ENCODE data around the gene NOTCH4. TPM values are rescaled to one million over a fixed set of nuclear protein-coding genes. Genes with fewer than 3 reads are reported as not detected.

Gene NOTCH4
- total RNA-seq, 5 donors from 2014 or later (not counting 1 experiment from before 2014, with no cell fraction given): 0.70 to 1.7 (median 1.1) TPM

DNA sequence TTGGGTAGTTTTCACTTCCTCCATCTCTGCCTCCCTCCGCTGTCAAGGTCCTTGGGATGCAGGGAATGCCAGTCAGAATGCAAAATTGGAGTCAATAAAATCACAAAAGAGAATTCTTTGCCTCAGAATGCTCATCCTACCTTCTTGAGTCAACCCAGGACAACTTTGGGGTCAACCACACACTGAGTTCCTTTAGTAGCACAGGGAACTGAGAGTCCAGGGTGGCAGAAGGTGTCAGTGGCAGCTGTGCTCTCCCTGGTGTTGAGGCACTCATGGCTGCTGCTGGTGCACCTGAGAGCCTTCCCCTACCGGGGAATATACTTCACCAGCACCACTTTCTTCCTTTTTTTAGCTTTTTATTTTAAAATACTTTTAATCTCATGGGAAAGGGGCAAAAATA, 829 bp upstream of the NOTCH4 start:
- no peaks in the 10 kb centered on the region for H3K36me3 Mint-ChIP-seq
- no peaks in the 10 kb centered on the region for H3K36me3 ChIP-seq (ENCODE audit: control insufficient read depth in 2 of 2, extremely low read depth in 1 of 2, insufficient read depth in 1 of 2, low read length in 1 of 2)
- H3K9me3 ChIP-seq: no peaks in the 10 kb centered on the region
- POLR2A ChIA-PET: no interaction called here
- ATAC-seq (replicated peaks in 1 of 4): no peak
- H3K27me3 ChIP-seq (replicated peaks in 1 of 2; ENCODE audit: control insufficient read depth in 2 of 2, extremely low read depth in 1 of 2, insufficient read depth in 2 of 2, low read length in 1 of 2): peaks cover 0 to 21% of the 10 kb centered on the region in 2 experiments
- DNase-seq: no peak
- 100% methylated on average over 1 of the region's 2 CpGs for WGBS (ENCODE audit: insufficient coverage)
- H3K27ac Mint-ChIP-seq: peak overlapping the region in 1 of 2 donors; percentile 48
- no peaks in the 10 kb centered on the region for H3K27me3 Mint-ChIP-seq
- no peak overlapping the region for H3K27ac ChIP-seq (ENCODE audit: low read length)
- peaks cover 15 to 21% (median 19%) of the 10 kb centered on the region in 3 donors for H3K4me1 Mint-ChIP-seq
- H3K4me1 ChIP-seq (ENCODE audit: control insufficient read depth in 1 of 2, extremely low read depth in 1 of 2, insufficient read depth in 2 of 2, low read length in 2 of 2): peaks cover 0 to 14% of the 10 kb centered on the region in 2 experiments
- H3K4me3 Mint-ChIP-seq: no peak overlapping the region
- H3K9me3 Mint-ChIP-seq: no peaks in the 10 kb centered on the region
- CTCF ChIA-PET: no interaction called here
- H3K4me3 ChIP-seq (ENCODE audit: control insufficient read depth in 1 of 2, extremely low read depth in 1 of 2, low read length in 1 of 2): no peak overlapping the region

DNA sequence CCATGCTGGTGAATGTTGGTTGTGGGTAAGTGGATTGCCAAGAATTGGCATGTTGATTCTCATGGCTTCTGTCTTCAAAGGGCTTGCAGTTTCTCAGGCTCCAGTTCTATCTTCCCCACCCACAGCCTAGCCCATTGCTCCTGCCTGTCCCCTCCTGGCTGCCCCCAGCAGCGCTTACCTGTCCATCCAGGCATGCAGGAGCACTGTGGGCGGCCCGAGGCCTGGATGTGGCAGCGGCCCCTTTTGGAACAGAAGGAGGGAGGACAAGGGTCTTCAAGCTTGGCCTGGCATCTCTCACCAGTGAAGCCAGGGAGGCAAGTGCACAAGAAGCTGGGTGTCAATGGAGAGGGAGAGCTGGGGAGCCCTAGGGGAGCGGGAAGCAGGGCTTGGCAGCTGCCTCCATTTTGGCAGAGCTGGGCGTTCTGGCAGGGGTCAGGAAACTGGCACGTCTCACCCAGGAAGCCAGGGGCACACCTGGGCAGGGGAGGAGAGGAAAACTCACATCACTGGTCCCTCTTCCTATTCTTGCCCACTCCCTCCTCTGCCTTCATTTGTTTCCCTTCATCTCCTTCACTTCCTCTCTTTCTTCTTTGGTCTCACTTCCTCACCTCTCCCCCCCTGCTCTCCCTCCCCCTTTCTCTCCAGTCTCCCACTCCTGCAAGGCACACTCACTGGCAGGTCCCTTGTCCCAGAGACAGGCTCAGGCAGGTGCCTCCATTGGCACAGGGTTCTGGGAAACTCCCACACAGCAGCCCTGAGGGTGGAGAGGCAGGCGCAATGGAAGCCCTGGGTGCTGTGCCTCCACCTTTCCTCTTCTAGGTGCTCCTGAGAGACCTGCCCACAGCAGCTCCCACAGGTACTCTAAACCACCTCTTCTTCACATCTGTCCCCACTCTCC, 1.3 kb downstream of the NOTCH4 start:
- ChIA-PET CTCF (no interaction called here), POLR2A (no interaction called here)
- Mint-ChIP-seq H3K27me3 (peaks cover 2 to 3% of the 10 kb centered on the region in 2 donors), H3K9me3 (no peaks in the 10 kb centered on the region), H3K4me3 (peak overlapping the region in 1 of 3 donors; percentile 4), H3K27ac (peak overlapping the region in 1 of 2 donors; percentile 4), H3K4me1 (peaks cover 15 to 21% (median 19%) of the 10 kb centered on the region in 3 donors), H3K36me3 (no peaks in the 10 kb centered on the region)
- ATAC-seq (replicated peaks in 1 of 4) (no peak), DNase-seq (no peak)
- Histone ChIP-seq H3K9me3 (no peaks in the 10 kb centered on the region), H3K27ac (ENCODE audit: low read length) (no peak overlapping the region), H3K4me1 (ENCODE audit: control insufficient read depth in 1 of 2, extremely low read depth in 1 of 2, insufficient read depth in 2 of 2, low read length in 2 of 2) (peaks cover 0 to 14% of the 10 kb centered on the region in 2 experiments), H3K4me3 (ENCODE audit: control insufficient read depth in 1 of 2, extremely low read depth in 1 of 2, low read length in 1 of 2) (no peak overlapping the region), H3K27me3 (replicated peaks in 1 of 2; ENCODE audit: control insufficient read depth in 2 of 2, extremely low read depth in 1 of 2, insufficient read depth in 2 of 2, low read length in 1 of 2) (peaks cover 0 to 29% of the 10 kb centered on the region in 2 experiments), H3K36me3 (ENCODE audit: control insufficient read depth in 2 of 2, extremely low read depth in 1 of 2, insufficient read depth in 1 of 2, low read length in 1 of 2) (no peaks in the 10 kb centered on the region)
- WGBS (ENCODE audit: insufficient coverage): 0% methylated on average over 1 of the region's 8 CpGs

DNA sequence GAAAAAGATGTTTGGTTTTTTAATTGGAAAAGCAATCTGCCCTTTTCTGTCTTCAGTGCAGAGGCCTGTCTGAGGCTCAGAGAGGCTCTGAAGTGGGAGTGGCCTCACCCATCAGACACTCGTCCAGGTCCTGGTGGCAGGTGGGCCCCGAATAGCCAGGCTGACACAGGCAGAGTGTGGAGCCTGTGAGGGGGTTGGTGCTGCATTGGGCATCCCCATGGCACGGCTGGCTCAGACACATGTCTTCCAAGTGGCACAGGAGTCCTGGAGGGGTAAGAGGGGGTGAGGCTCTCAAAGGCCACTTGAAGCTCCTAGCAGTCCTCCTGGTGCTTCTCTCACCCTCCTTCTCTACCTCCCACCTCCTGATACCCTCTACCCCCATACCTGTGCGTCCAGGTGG, 3.8 kb downstream of the NOTCH4 start:
- ATAC-seq (replicated peaks in 1 of 4) (no peak), DNase-seq (no peak)
- Histone ChIP-seq H3K4me3 (ENCODE audit: control insufficient read depth in 1 of 2, extremely low read depth in 1 of 2, low read length in 1 of 2) (no peak overlapping the region), H3K27me3 (replicated peaks in 1 of 2; ENCODE audit: control insufficient read depth in 2 of 2, extremely low read depth in 1 of 2, insufficient read depth in 2 of 2, low read length in 1 of 2) (peaks cover 0 to 29% of the 10 kb centered on the region in 2 experiments), H3K4me1 (ENCODE audit: control insufficient read depth in 1 of 2, extremely low read depth in 1 of 2, insufficient read depth in 2 of 2, low read length in 2 of 2) (peaks cover 0 to 14% of the 10 kb centered on the region in 2 experiments), H3K27ac (ENCODE audit: low read length) (no peak overlapping the region), H3K9me3 (no peaks in the 10 kb centered on the region), H3K36me3 (ENCODE audit: control insufficient read depth in 2 of 2, extremely low read depth in 1 of 2, insufficient read depth in 1 of 2, low read length in 1 of 2) (no peaks in the 10 kb centered on the region)
- CTCF ChIA-PET: no interaction called here
- H3K9me3 Mint-ChIP-seq: no peaks in the 10 kb centered on the region
- POLR2A ChIA-PET: no interaction called here
- H3K36me3 Mint-ChIP-seq: no peaks in the 10 kb centered on the region
- H3K27me3 Mint-ChIP-seq: peaks cover 3 to 5% of the 10 kb centered on the region in 2 donors
- no peak overlapping the region for H3K27ac Mint-ChIP-seq
- no peak overlapping the region for H3K4me3 Mint-ChIP-seq
- H3K4me1 Mint-ChIP-seq: peaks cover 15 to 19% (median 18%) of the 10 kb centered on the region in 3 donors
- 45% methylated on average over 1 of the region's 4 CpGs for WGBS (ENCODE audit: insufficient coverage)

GRCh38 chr6:32218167-32218566, 5.7 kb downstream of the NOTCH4 start:
- POLR2A ChIA-PET: no interaction called here

GRCh38 chr6:32216998-32217397, 6.9 kb downstream of the NOTCH4 start:
- ChIA-PET CTCF (no interaction called here), POLR2A (no interaction called here)
- Mint-ChIP-seq H3K4me1 (peaks cover 0 to under 1% (median 0%) of the 10 kb centered on the region in 3 donors), H3K36me3 (no peaks in the 10 kb centered on the region), H3K4me3 (no peak overlapping the region), H3K9me3 (no peaks in the 10 kb centered on the region), H3K27me3 (peaks cover 3 to 5% of the 10 kb centered on the region in 2 donors), H3K27ac (no peak overlapping the region)
- DNase-seq (no peak), ATAC-seq (replicated peaks in 1 of 4) (no peak)
- Histone ChIP-seq H3K36me3 (ENCODE audit: control insufficient read depth in 2 of 2, extremely low read depth in 1 of 2, insufficient read depth in 1 of 2, low read length in 1 of 2) (no peaks in the 10 kb centered on the region), H3K9me3 (no peaks in the 10 kb centered on the region), H3K27ac (ENCODE audit: low read length) (no peak overlapping the region), H3K4me1 (ENCODE audit: control insufficient read depth in 1 of 2, extremely low read depth in 1 of 2, insufficient read depth in 2 of 2, low read length in 2 of 2) (peaks cover 0 to 4% of the 10 kb centered on the region in 2 experiments), H3K27me3 (replicated peaks in 1 of 2; ENCODE audit: control insufficient read depth in 2 of 2, extremely low read depth in 1 of 2, insufficient read depth in 2 of 2, low read length in 1 of 2) (peaks cover 0 to 27% of the 10 kb centered on the region in 2 experiments), H3K4me3 (ENCODE audit: control insufficient read depth in 1 of 2, extremely low read depth in 1 of 2, low read length in 1 of 2) (no peak overlapping the region)
- WGBS (ENCODE audit: insufficient coverage): 84% methylated on average over 6 of the region's 11 CpGs

More at GRCh38 chr6:32218167-32218566, 5.7 kb downstream of the NOTCH4 start:
- CTCF ChIA-PET: no interaction called here
- DNase-seq (no peak), ATAC-seq (replicated peaks in 1 of 4) (no peak)
- peaks cover 3 to 5% of the 10 kb centered on the region in 2 donors for H3K27me3 Mint-ChIP-seq
- Histone ChIP-seq H3K9me3 (no peaks in the 10 kb centered on the region), H3K27ac (ENCODE audit: low read length) (no peak overlapping the region), H3K4me3 (ENCODE audit: control insufficient read depth in 1 of 2, extremely low read depth in 1 of 2, low read length in 1 of 2) (no peak overlapping the region), H3K4me1 (ENCODE audit: control insufficient read depth in 1 of 2, extremely low read depth in 1 of 2, insufficient read depth in 2 of 2, low read length in 2 of 2) (peaks cover 0 to 14% of the 10 kb centered on the region in 2 experiments), H3K27me3 (replicated peaks in 1 of 2; ENCODE audit: control insufficient read depth in 2 of 2, extremely low read depth in 1 of 2, insufficient read depth in 2 of 2, low read length in 1 of 2) (peaks cover 0 to 27% of the 10 kb centered on the region in 2 experiments), H3K36me3 (ENCODE audit: control insufficient read depth in 2 of 2, extremely low read depth in 1 of 2, insufficient read depth in 1 of 2, low read length in 1 of 2) (no peaks in the 10 kb centered on the region)
- no peak overlapping the region for H3K27ac Mint-ChIP-seq
- no peaks in the 10 kb centered on the region for H3K9me3 Mint-ChIP-seq
- no peak overlapping the region for H3K4me3 Mint-ChIP-seq
- H3K4me1 Mint-ChIP-seq: peaks cover 11% of the 10 kb centered on the region in 3 donors
- no peaks in the 10 kb centered on the region for H3K36me3 Mint-ChIP-seq
- 87% methylated on average over 4 of the region's 7 CpGs for WGBS (ENCODE audit: insufficient coverage)

DNA sequence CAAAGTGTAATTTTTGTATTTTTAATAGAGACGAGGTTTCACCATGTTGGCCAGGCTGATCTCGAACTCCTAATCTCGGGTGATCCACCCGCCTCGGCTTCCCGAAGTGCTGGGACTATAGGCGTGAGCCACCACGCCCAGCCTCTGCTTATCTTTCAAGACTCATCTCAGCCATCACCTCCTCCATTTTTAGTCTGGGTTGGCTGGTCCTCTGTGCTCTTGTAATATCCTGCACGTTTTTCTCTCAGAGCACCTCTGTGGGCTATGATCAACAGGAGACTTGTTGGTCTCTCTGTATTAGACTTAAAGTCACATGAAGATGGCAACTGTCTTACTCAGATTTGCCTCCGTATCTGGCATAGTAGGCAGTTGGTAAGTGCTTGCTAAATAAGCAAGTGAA, 7.6 kb downstream of the NOTCH4 start:
- Histone ChIP-seq H3K4me1 (ENCODE audit: control insufficient read depth in 1 of 2, extremely low read depth in 1 of 2, insufficient read depth in 2 of 2, low read length in 2 of 2) (no peaks in the 10 kb centered on the region), H3K27me3 (replicated peaks in 1 of 2; ENCODE audit: control insufficient read depth in 2 of 2, extremely low read depth in 1 of 2, insufficient read depth in 2 of 2, low read length in 1 of 2) (peaks cover 0 to 20% of the 10 kb centered on the region in 2 experiments), H3K27ac (ENCODE audit: low read length) (no peak overlapping the region), H3K4me3 (ENCODE audit: control insufficient read depth in 1 of 2, extremely low read depth in 1 of 2, low read length in 1 of 2) (no peak overlapping the region), H3K9me3 (no peaks in the 10 kb centered on the region), H3K36me3 (ENCODE audit: control insufficient read depth in 2 of 2, extremely low read depth in 1 of 2, insufficient read depth in 1 of 2, low read length in 1 of 2) (no peaks in the 10 kb centered on the region)
- H3K36me3 Mint-ChIP-seq: no peaks in the 10 kb centered on the region
- ChIA-PET CTCF (no interaction called here), POLR2A (no interaction called here)
- no peak overlapping the region for H3K27ac Mint-ChIP-seq
- 87% methylated on average over 7 of the region's 10 CpGs for WGBS (ENCODE audit: insufficient coverage)
- DNase-seq (no peak), ATAC-seq (replicated peaks in 1 of 4) (no peak)
- no peaks in the 10 kb centered on the region for H3K4me1 Mint-ChIP-seq
- no peak overlapping the region for H3K4me3 Mint-ChIP-seq
- no peaks in the 10 kb centered on the region for H3K9me3 Mint-ChIP-seq
- H3K27me3 Mint-ChIP-seq: peaks cover 3 to 5% of the 10 kb centered on the region in 2 donors
